K562 (cell line): ENCODE measurements around the gene MOGAT2. TPM values are rescaled to one million over a fixed set of nuclear protein-coding genes. Genes with fewer than 3 reads are reported as not detected.

ENCODE experiments used
- ATF7 ChIP-seq: fragments of 450-650 bp; IDR thresholded peaks from 2 replicates; pipeline ENCODE4 v1.7.1; 2014; ENCODE audit warnings: mild to moderate bottlenecking, moderate library complexity
- EHMT2 ChIP-seq: fragments of 450-650 bp; IDR thresholded peaks from 2 replicates; pipeline ENCODE4 v1.6.1; 2018; ENCODE audit warnings: antibody characterized with exemption
- GMEB1 ChIP-seq: fragments of 250-450 bp; sonication (Bioruptor Pico); IDR thresholded peaks from 2 replicates; pipeline ENCODE4 v1.4.0; 2020; ENCODE audit warnings: mild to moderate bottlenecking
- HDAC6 ChIP-seq: IDR thresholded peaks from 2 replicates; pipeline ENCODE4 v1.6.1; 2012; ENCODE audit warnings: low read depth, mild to moderate bottlenecking, control low read depth, inconsistent platforms, low read length, moderate library complexity
- HLTF ChIP-seq: fragments of 450-650 bp; IDR thresholded peaks from 2 replicates; pipeline ENCODE4 v1.6.1; 2016
- MLLT1 ChIP-seq, 2 experiments: fragments of 450-650 bp; IDR thresholded peaks; 2 replicates each; pipeline ENCODE4 v1.6.1; 2016
- MXI1 ChIP-seq: IDR thresholded peaks from 2 replicates; pipeline ENCODE4 v1.6.1; 2011; ENCODE audit warnings: low read depth, mild to moderate bottlenecking, improper control_type of control experiment, low read length
- MYNN ChIP-seq, 2 experiments: sonication (generic); formaldehyde crosslinking in 1 of 2; IDR thresholded peaks; 2 replicates each; pipeline versions ENCODE4 v1.5.0 to v1.6.1; 2016 to 2020; ENCODE audit warnings: antibody characterized with exemption in 1 of 2, missing genetic modification reagents in 1 of 2
- NFRKB ChIP-seq: fragments of 450-650 bp; IDR thresholded peaks from 2 replicates; pipeline ENCODE4 v1.6.1; 2016; ENCODE audit warnings: low read depth
- NR3C1 ChIP-seq: sonication (generic); formaldehyde crosslinking; IDR thresholded peaks from 2 replicates; pipeline ENCODE4 v1.8.1; 2022; ENCODE audit warnings: missing genetic modification reagents
- PKNOX1 ChIP-seq: fragments of 450-650 bp; IDR thresholded peaks from 2 replicates; pipeline ENCODE4 v1.6.1; 2016
- PTRF ChIP-seq: fragments of 450-650 bp; IDR thresholded peaks from 2 replicates; pipeline ENCODE4 v1.6.1; 2016; ENCODE audit warnings: mild to moderate bottlenecking, missing genetic modification characterization, missing compliant biosample characterization
- SMARCC2 ChIP-seq: fragments of 450-650 bp; IDR thresholded peaks from 2 replicates; pipeline ENCODE4 v1.6.1; 2017; ENCODE audit warnings: antibody characterized with exemption, moderate library complexity, mild to moderate bottlenecking, low read depth
- SP1 ChIP-seq: sonication (generic); formaldehyde crosslinking; IDR thresholded peaks from 2 replicates; pipeline ENCODE4 v1.8.1; 2022; ENCODE audit warnings: mild to moderate bottlenecking, missing genetic modification reagents
- ZNF583 ChIP-seq: fragments of 250-450 bp; sonication (Bioruptor Pico); IDR thresholded peaks from 2 replicates; pipeline ENCODE4 v1.4.0; 2020
- polyA plus RNA-seq, 8 experiments: library from polyadenylated mRNA; depleted of rRNA in 4 of 8; stranded (reverse) in 5 of 8; unstranded in 3 of 8; fragments of >200 nt; fragmentation: Nextera tagmentation in 2 of 8; fragmentation: Illumina TruSeq in 1 of 8; extraction: Ambion mirVana in 2 of 8; extraction: Trizol in 1 of 8; gene quantifications; 2 replicates each; pipeline versions ENCODE4 v1.2.1 to v1.2.3, GENCODE V29; 2011 to 2014; ENCODE audit warnings: inconsistent platforms in 1 of 8, missing spikeins in 1 of 8
- total RNA-seq, 7 experiments: library from RNA; depleted of rRNA in 6 of 7; stranded (reverse); fragments of >200 nt in 6 of 7; fragmentation: Illumina TruSeq in 2 of 7; extraction: Trizol in 2 of 7; gene quantifications; 2 replicates each; pipeline versions ENCODE4 v1.2.1 to v1.2.3, GENCODE V29; 2011 to 2021; ENCODE audit warnings: low replicate concordance in 1 of 7
- TF ChIP-seq, protein P1 (sequence below): fragments of 250-450 bp; sonication (Bioruptor Pico); IDR thresholded peaks from 2 replicates; pipeline ENCODE4 v1.5.0; 2022; ENCODE audit warnings: mild to moderate bottlenecking
- TF ChIP-seq, protein P2 (sequence below), 2 experiments: fragments of 200-800 bp in 1 of 2; sonication (Bioruptor generic) in 1 of 2; sonication (generic) in 1 of 2; formaldehyde crosslinking in 1 of 2; IDR thresholded peaks in 1 of 2; conservative IDR thresholded peaks in 1 of 2; 2 replicates each; pipeline versions ENCODE4 v1.5.0 to v1.6.1; 2016 to 2020; ENCODE audit warnings: missing compliant biosample characterization in 1 of 2, missing genetic modification characterization in 1 of 2, missing genetic modification reagents in 1 of 2

MOGAT2 gene
- total and polyA plus RNA-seq, 9 of the 15 experiments (the other 6 are each of a cell fraction or from before 2014, with no cell fraction given) = 0.09 TPM; not detected in 7

DNA sequence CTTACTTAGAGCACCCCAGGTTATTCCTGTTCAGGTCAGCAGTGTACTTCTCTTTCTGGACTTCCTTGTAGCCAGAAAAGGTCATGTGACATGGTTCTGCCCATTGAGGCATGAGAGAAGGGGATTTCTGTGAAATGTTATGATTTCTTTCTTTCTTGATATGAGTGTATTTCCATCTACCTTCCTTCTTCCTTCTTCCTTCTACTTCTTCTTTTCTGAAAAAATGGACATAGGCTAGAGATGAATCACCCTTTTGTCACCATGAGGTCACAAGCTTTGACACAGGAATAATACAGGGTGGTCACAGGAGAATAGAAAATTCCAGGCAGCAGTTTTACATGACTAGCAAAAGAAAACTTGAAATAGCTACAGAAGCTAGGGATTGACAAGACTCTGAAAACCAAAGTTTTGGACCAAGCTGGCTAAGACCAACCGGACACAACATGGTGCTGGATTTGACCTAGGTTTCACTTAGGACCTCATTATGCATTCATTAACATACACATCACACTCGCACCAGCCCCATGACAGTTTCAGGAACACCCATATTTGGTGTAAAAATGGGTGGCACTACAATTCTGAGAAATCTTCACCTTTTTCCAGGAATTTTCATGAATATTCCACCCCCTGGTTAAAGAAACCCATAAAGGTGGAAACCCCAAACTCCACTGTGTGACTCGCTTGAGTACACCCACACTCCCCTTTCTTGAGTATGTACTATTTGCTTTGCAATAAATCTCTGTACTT lies 27.6 kb upstream of the MOGAT2 start (continued):
- TF ChIP-seq, protein P1, sequence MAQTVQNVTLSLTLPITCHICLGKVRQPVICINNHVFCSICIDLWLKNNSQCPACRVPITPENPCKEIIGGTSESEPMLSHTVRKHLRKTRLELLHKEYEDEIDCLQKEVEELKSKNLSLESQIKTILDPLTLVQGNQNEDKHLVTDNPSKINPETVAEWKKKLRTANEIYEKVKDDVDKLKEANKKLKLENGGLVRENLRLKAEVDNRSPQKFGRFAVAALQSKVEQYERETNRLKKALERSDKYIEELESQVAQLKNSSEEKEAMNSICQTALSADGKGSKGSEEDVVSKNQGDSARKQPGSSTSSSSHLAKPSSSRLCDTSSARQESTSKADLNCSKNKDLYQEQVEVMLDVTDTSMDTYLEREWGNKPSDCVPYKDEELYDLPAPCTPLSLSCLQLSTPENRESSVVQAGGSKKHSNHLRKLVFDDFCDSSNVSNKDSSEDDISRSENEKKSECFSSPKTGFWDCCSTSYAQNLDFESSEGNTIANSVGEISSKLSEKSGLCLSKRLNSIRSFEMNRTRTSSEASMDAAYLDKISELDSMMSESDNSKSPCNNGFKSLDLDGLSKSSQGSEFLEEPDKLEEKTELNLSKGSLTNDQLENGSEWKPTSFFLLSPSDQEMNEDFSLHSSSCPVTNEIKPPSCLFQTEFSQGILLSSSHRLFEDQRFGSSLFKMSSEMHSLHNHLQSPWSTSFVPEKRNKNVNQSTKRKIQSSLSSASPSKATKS (CRISPR knock-in tag) = no peak
- 0 out of 4 replicates have a peak, but pooled peaks of 1 of the 2 experiments have one; percentile 37 for TF ChIP-seq MLLT1 (IDR thresholded peaks at IDR 0.05)
- TF ChIP-seq MYNN (IDR thresholded peaks at IDR 0.05) = no peak
- no peak for TF ChIP-seq MYNN (CRISPR knock-in tag; IDR thresholded peaks at IDR 0.05)
- no peak for TF ChIP-seq MXI1
- no peak for TF ChIP-seq HLTF
- no peak for TF ChIP-seq ZNF583
- TF ChIP-seq EHMT2 = peak; percentile 62; the same call in 1 of the 2 replicates
- 0 out of 2 replicates have a peak, but pooled peaks have one; percentile 46 for TF ChIP-seq PTRF (tag)
- no peak for TF ChIP-seq GMEB1 (CRISPR knock-in tag)
- peak; percentile 59; the same call in 1 of the 2 replicates for TF ChIP-seq NFRKB
- TF ChIP-seq SMARCC2 = 0 out of 2 replicates have a peak, but pooled peaks have one; percentile 30
- TF ChIP-seq, protein P2, sequence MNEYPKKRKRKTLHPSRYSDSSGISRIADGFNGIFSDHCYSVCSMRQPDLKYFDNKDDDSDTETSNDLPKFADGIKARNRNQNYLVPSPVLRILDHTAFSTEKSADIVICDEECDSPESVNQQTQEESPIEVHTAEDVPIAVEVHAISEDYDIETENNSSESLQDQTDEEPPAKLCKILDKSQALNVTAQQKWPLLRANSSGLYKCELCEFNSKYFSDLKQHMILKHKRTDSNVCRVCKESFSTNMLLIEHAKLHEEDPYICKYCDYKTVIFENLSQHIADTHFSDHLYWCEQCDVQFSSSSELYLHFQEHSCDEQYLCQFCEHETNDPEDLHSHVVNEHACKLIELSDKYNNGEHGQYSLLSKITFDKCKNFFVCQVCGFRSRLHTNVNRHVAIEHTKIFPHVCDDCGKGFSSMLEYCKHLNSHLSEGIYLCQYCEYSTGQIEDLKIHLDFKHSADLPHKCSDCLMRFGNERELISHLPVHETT (CRISPR knock-in tag; conservative IDR thresholded peaks at IDR 0.05 in 1 of 2, IDR thresholded peaks at IDR 0.05 in 1 of 2) = peak in 1 of 2 experiments; percentile 38; a peak in 1 of 4 replicates
- no peak for TF ChIP-seq HDAC6
- TF ChIP-seq ATF7 = peak; percentile 87
- TF ChIP-seq PKNOX1 = peak; percentile 56
- no peak for TF ChIP-seq NR3C1 (CRISPR knock-in tag)
- TF ChIP-seq SP1 = peak; percentile 18; the same call in 1 of the 2 replicates
